ENCODE results near the gene CAND2.

CAND2 gene

GRCh38 chr3:12796171-12797123 is at the start of gene CAND2:
CAND2 (plus strand) TSS chr3:12796680; CDS start chr3:12796721, 41 bp downstream.
- DNase-seq: peak in 1 of 2 experiments; percentile 8

- DNase-seq: no peak
Observed at GRCh38 chr3:12748477-12748876, 48.0 kb upstream of the CAND2 start.

- DNase-seq: no peak
Observed at GRCh38 chr3:12750223-12750622, 46.3 kb upstream of the CAND2 start.

- DNase-seq: no peak
Observed at GRCh38 chr3:12750658-12751071, 45.8 kb upstream of the CAND2 start.

GRCh38 chr3:12751571-12751970 is 44.9 kb upstream of the CAND2 start:
- no peak for DNase-seq

GRCh38 chr3:12752102-12752501 is 44.4 kb upstream of the CAND2 start:
- DNase-seq: no peak

GRCh38 chr3:12752809-12753208 is 43.7 kb upstream of the CAND2 start:
- DNase-seq: no peak

GRCh38 chr3:12753275-12754028 is 43.0 kb upstream of the CAND2 start:
- DNase-seq: no peak

GRCh38 chr3:12754313-12754712 is 42.2 kb upstream of the CAND2 start:
- no peak for DNase-seq

GRCh38 chr3:12755754-12756153 is 40.7 kb upstream of the CAND2 start:
- no peak for DNase-seq

GRCh38 chr3:12756175-12756574 is 40.3 kb upstream of the CAND2 start:
- no peak for DNase-seq

- DNase-seq: no peak
Observed at GRCh38 chr3:12756635-12757034, 39.8 kb upstream of the CAND2 start.

GRCh38 chr3:12758025-12758781 is 38.3 kb upstream of the CAND2 start:
- DNase-seq: no peak

GRCh38 chr3:12759097-12759679 is 37.3 kb upstream of the CAND2 start, which contains the start of gene TMEM40:
TMEM40 (minus strand) TSS chr3:12759259; CDS start chr3:12749832, 9,427 bp downstream.
- no peak for DNase-seq

GRCh38 chr3:12759693-12760565 is 36.6 kb upstream of the CAND2 start:
- no peak for DNase-seq

GRCh38 chr3:12764171-12764776 is 32.2 kb upstream of the CAND2 start:
- no peak for DNase-seq

GRCh38 chr3:12766541-12766940 is 29.9 kb upstream of the CAND2 start:
- no peak for DNase-seq

- DNase-seq: no peak
Observed at GRCh38 chr3:12768579-12769527, 27.6 kb upstream of the CAND2 start.

GRCh38 chr3:12769761-12770160 is 26.7 kb upstream of the CAND2 start:
- DNase-seq: no peak

GRCh38 chr3:12771236-12771635 is 25.2 kb upstream of the CAND2 start:
- DNase-seq: no peak

Data from NCI-H1930 (cell line).